HG03280 (cell line): ENCODE data around the gene AREG.

Experiments
- ATAC-seq: cut with Tn5 transposase; IDR thresholded peaks from one replicate; pipeline ENCODE4 v1.9.1; 2021; ENCODE audit warnings: mild to moderate bottlenecking, moderate library complexity; ENCODE audit not compliant: unreplicated experiment

Gene AREG

GRCh38 chr4:74431113-74431826 is 13.7 kb upstream of the AREG start:
- no peak for ATAC-seq

GRCh38 chr4:74433043-74433442 is 11.9 kb upstream of the AREG start:
- ATAC-seq, result no peak

- no peak for ATAC-seq
Measured at GRCh38 chr4:74433541-74434172, 11.3 kb upstream of the AREG start.

GRCh38 chr4:74435296-74435695 is 9.6 kb upstream of the AREG start:
- ATAC-seq, result no peak

GRCh38 chr4:74437866-74438265 is 7.1 kb upstream of the AREG start:
- no peak for ATAC-seq

- no peak for ATAC-seq
Measured at GRCh38 chr4:74438661-74439060, 6.3 kb upstream of the AREG start.

- ATAC-seq, result no peak
Measured at GRCh38 chr4:74439952-74440351, 5.0 kb upstream of the AREG start.

GRCh38 chr4:74440356-74440755 is 4.6 kb upstream of the AREG start:
- no peak for ATAC-seq

- no peak for ATAC-seq
Measured at GRCh38 chr4:74441744-74442143, 3.2 kb upstream of the AREG start.

GRCh38 chr4:74446193-74446868 is 1.4 kb downstream of the AREG start:
- no peak for ATAC-seq

GRCh38 chr4:74446896-74447295 is 2.0 kb downstream of the AREG start:
- no peak for ATAC-seq

GRCh38 chr4:74447636-74448233 is 2.8 kb downstream of the AREG start:
- no peak for ATAC-seq

GRCh38 chr4:74449571-74450297 is 4.8 kb downstream of the AREG start:
- no peak for ATAC-seq

- no peak for ATAC-seq
Measured at GRCh38 chr4:74450298-74450683, 5.4 kb downstream of the AREG start.

GRCh38 chr4:74451214-74451661 is 6.3 kb downstream of the AREG start:
- no peak for ATAC-seq

- ATAC-seq, result no peak
Measured at GRCh38 chr4:74453037-74453635, 8.2 kb downstream of the AREG start.

- ATAC-seq, result no peak
Measured at GRCh38 chr4:74453829-74454742, 9.2 kb downstream of the AREG start.

GRCh38 chr4:74455361-74456055 is 10.6 kb downstream of the AREG start:
- ATAC-seq, result no peak
